SK-N-SH (cell line): ENCODE measurements around the gene HDGFL2. TPM values are rescaled to one million over a fixed set of nuclear protein-coding genes. Genes with fewer than 3 reads are reported as not detected.

ENCODE experiments used
- CTCF ChIA-PET: fragments of 300-600, 350-600 bp; formaldehyde crosslinking; extraction: SDS; loops from one replicate; lab custom pipeline; 2021; lab: Yijun Ruan, JAX
- POLR2A ChIA-PET: fragments of 350-600 bp; sonication (Branson Sonifier 250); formaldehyde crosslinking; extraction: SDS; loops from one replicate; lab custom pipeline; 2020; ENCODE audit warnings: antibody characterized with exemption, inconsistent platforms; lab: Yijun Ruan, JAX
- DNase-seq: peaks from one replicate; pipeline ENCODE4 v3.0.0; 2012
- H2AFZ ChIP-seq: fragments of 200-600 bp; sonication (generic); 2 replicates; pipeline ENCODE4 v1.8.1; 2016; ENCODE audit warnings: antibody characterized with exemption, mild to moderate bottlenecking, low read depth
- H3F3A ChIP-seq: fragments of 200-600 bp; sonication (generic); replicated peaks from 2 replicates; pipeline ENCODE3; 2016; ENCODE audit warnings: antibody characterized with exemption, mild to moderate bottlenecking; ENCODE audit not compliant: insufficient read depth
- H3K27ac ChIP-seq, 2 experiments: fragments of 200-500 bp in 1 of 2; fragments of 200-600 bp in 1 of 2; sonication (Bioruptor generic) in 1 of 2; sonication (generic), shearing (Covaris generic) in 1 of 2; 2 replicates each; pipeline versions ENCODE4 v1.5.1 to v1.6.1; 2014 to 2016; ENCODE audit warnings: low read depth in 2 of 2, inconsistent platforms in 1 of 2, low read length in 1 of 2, mild to moderate bottlenecking in 1 of 2, mixed read lengths in 1 of 2
- H3K27me3 ChIP-seq: fragments of 200-600 bp; sonication (generic), shearing (Covaris generic); 2 replicates; pipeline ENCODE4 v1.6.1; 2016; ENCODE audit warnings: mixed run types; ENCODE audit not compliant: insufficient read depth
- H3K36me3 ChIP-seq, 2 experiments: fragments of 200-500 bp in 1 of 2; fragments of 200-600 bp in 1 of 2; sonication (Bioruptor generic) in 1 of 2; sonication (generic) in 1 of 2; replicated peaks in 1 of 2; 2 replicates each; pipeline versions ENCODE3 to v1.5.1; 2014 to 2016; ENCODE audit warnings: low read length in 1 of 2, mild to moderate bottlenecking in 1 of 2; ENCODE audit not compliant: insufficient read depth in 2 of 2, control insufficient read depth in 1 of 2
- H3K4me1 ChIP-seq, 2 experiments: fragments of 200-500 bp in 1 of 2; fragments of 200-600 bp in 1 of 2; sonication (Bioruptor generic) in 1 of 2; sonication (generic), shearing (Covaris generic) in 1 of 2; 2 replicates each; pipeline versions ENCODE4 v1.5.1 to v1.6.1; 2014 to 2016; ENCODE audit warnings: low read depth in 1 of 2, low read length in 1 of 2, mixed run types in 1 of 2; ENCODE audit not compliant: insufficient read depth in 2 of 2, control insufficient read depth in 1 of 2
- H3K4me2 ChIP-seq: fragments of 200-600 bp; sonication (generic), shearing (Covaris generic); 2 replicates; pipeline ENCODE4 v1.6.1; 2017; ENCODE audit warnings: mixed run types
- H3K4me3 ChIP-seq, 2 experiments: fragments of 200-500 bp in 1 of 2; fragments of 200-600 bp in 1 of 2; sonication (Bioruptor generic) in 1 of 2; sonication (generic), shearing (Covaris generic) in 1 of 2; 2 replicates each; pipeline versions ENCODE4 v1.5.1 to v1.8.1; 2014 to 2016; ENCODE audit warnings: low read depth in 2 of 2, inconsistent platforms in 1 of 2, low read length in 1 of 2, mild to moderate bottlenecking in 1 of 2, mixed read lengths in 1 of 2, moderate library complexity in 1 of 2
- H3K79me2 ChIP-seq: fragments of 200-600 bp; sonication (generic); 2 replicates; pipeline ENCODE4 v1.8.1; 2017; ENCODE audit warnings: mild to moderate bottlenecking; ENCODE audit not compliant: insufficient read depth
- H3K9ac ChIP-seq: fragments of 200-600 bp; sonication (generic); 2 replicates; pipeline ENCODE4 v1.6.1; 2017; ENCODE audit warnings: mixed run types
- H3K9me2 ChIP-seq: fragments of 200-600 bp; sonication (generic); 2 replicates; pipeline ENCODE4 v1.6.1; 2017; ENCODE audit warnings: mixed run types
- H3K9me3 ChIP-seq: fragments of 200-600 bp; sonication (generic); 2 replicates; pipeline ENCODE4 v1.6.1; 2017; ENCODE audit warnings: mixed run types, mild to moderate bottlenecking, moderate library complexity
- H4K20me1 ChIP-seq: fragments of 200-600 bp; sonication (generic); 2 replicates; pipeline ENCODE4 v1.6.1; 2017; ENCODE audit warnings: mild to moderate bottlenecking, mixed run types; ENCODE audit not compliant: insufficient read depth
- CHD2 ChIP-seq: fragments of 150-350 bp; IDR thresholded peaks from 2 replicates; pipeline ENCODE4 v1.6.1; 2018; ENCODE audit warnings: low read length; ENCODE audit not compliant: partially characterized antibody
- FOSL2 ChIP-seq: IDR thresholded peaks from 2 replicates; pipeline ENCODE4 v1.4.0; 2012; ENCODE audit warnings: low read depth, mild to moderate bottlenecking, moderate library complexity, borderline replicate concordance
- MAX ChIP-seq: IDR thresholded peaks from 2 replicates; pipeline ENCODE4 v1.4.0; 2012; ENCODE audit warnings: low read depth
- RXRA ChIP-seq: IDR thresholded peaks from 2 replicates; pipeline ENCODE4 v1.4.0; 2012; ENCODE audit warnings: low read depth, mild to moderate bottlenecking, borderline replicate concordance
- SIN3A ChIP-seq: IDR thresholded peaks from 2 replicates; pipeline ENCODE4 v1.6.1; 2012; ENCODE audit warnings: low read depth, mild to moderate bottlenecking, low read length, moderate library complexity, borderline replicate concordance
- SMC3 ChIP-seq: IDR thresholded peaks from 2 replicates; pipeline ENCODE4 v1.6.1; 2012; ENCODE audit warnings: low read depth, low read length, improper control_type of control experiment
- YY1 ChIP-seq: IDR thresholded peaks from 2 replicates; pipeline ENCODE4 v1.4.0; 2012; ENCODE audit warnings: low read depth, mild to moderate bottlenecking
- ZBTB33 ChIP-seq: IDR thresholded peaks from 2 replicates; pipeline ENCODE4 v1.4.0; 2012; ENCODE audit warnings: low read depth, borderline replicate concordance
- WGBS: methylation state at CpG from one replicate; pipeline ENCODE4 v1.1.6; 2017; ENCODE audit warnings: low lambda C conversion rate; 5-methylcytosine and 5-hydroxymethylcytosine counted together
- polyA plus RNA-seq, 3 experiments: library from polyadenylated mRNA; depleted of rRNA; stranded (reverse); fragments of >200 nt; gene quantifications; 2 replicates each; pipeline ENCODE4 v1.2.3, GENCODE V29; 2012

The HDGFL2 gene
- polyA plus RNA-seq, 1 of the 3 experiments (the other 2 are of a cell fraction), result 77.8 TPM

GRCh38 chr19:4443188-4443587, 28.9 kb upstream of the HDGFL2 start:
- WGBS, result 97% methylated on average over 15 of the region's 15 CpGs
- DNase-seq, result no peak
- H3K79me2 ChIP-seq, result no peaks in the 10 kb centered on the region; the same call in 1 of the 2 replicates
- no peak overlapping the region for H3K9ac ChIP-seq
- peaks cover 0 to 42% of the 10 kb centered on the region in 2 experiments for H3K36me3 ChIP-seq
- H4K20me1 ChIP-seq, result no peaks in the 10 kb centered on the region
- H3K4me3 ChIP-seq, result no peak overlapping the region
- H3K9me3 ChIP-seq, result no peaks in the 10 kb centered on the region
- TF ChIP-seq RXRA (no peak), FOSL2 (no peak)
- no peak overlapping the region for H3K27ac ChIP-seq
- H3K4me2 ChIP-seq, result no peak overlapping the region
- H3F3A ChIP-seq, result no peaks in the 10 kb centered on the region
- H3K27me3 ChIP-seq, result no peaks in the 10 kb centered on the region
- ChIA-PET POLR2A (interaction anchor here (1.4 kb wide), 1 partner anchor 13 kb away, joined by 6 read pairs; no protein-coding TSS in a partner anchor), CTCF (interaction anchor here (1.1 to 1.3 kb wide), 2 partner anchors 17 to 43 kb away, joined by 3 to 5 read pairs; partner anchors contain the start of gene SH3GL1)
- no peaks in the 10 kb centered on the region for H3K4me1 ChIP-seq
- no peak overlapping the region for H2AFZ ChIP-seq
- no peaks in the 10 kb centered on the region for H3K9me2 ChIP-seq

- Histone ChIP-seq H3F3A (no peaks in the 10 kb centered on the region), H3K9me3 (no peaks in the 10 kb centered on the region), H4K20me1 (no peaks in the 10 kb centered on the region), H3K27me3 (no peaks in the 10 kb centered on the region), H3K36me3 (peaks cover 0 to 52% of the 10 kb centered on the region in 2 experiments), H3K9me2 (no peaks in the 10 kb centered on the region), H3K27ac (no peak overlapping the region), H2AFZ (no peak overlapping the region), H3K4me3 (no peak overlapping the region), H3K79me2 (no peaks in the 10 kb centered on the region; the same call in 1 of the 2 replicates), H3K4me2 (no peak overlapping the region), H3K4me1 (no peaks in the 10 kb centered on the region), H3K9ac (no peak overlapping the region)
- 87% methylated on average over 8 of the region's 20 CpGs for WGBS
- ChIA-PET POLR2A (interaction anchor here (0.9 to 1.4 kb wide), 3 partner anchors 12 to 28 kb away, joined by 3 to 6 read pairs (median 5); no protein-coding TSS in a partner anchor), CTCF (interaction anchor here (1.1 to 1.3 kb wide), 2 partner anchors 18 to 44 kb away, joined by 3 to 5 read pairs; partner anchors contain the start of gene SH3GL1)
- TF ChIP-seq SMC3 (no peak), RXRA (no peak), ZBTB33 (no peak), MAX (no peak), SIN3A (no peak), YY1 (no peak), CHD2 (no peak)
- peak; percentile 32 for DNase-seq
Observed at GRCh38 chr19:4443966-4444764, 27.9 kb upstream of the HDGFL2 start.
